Body of pancreas (tissue), 4 donors: ENCODE measurements around the gene SH2D5.

Experiments
- POLR2A ChIP-seq, 3 donors: fragments of 450-650 bp; IDR thresholded peaks; one replicate each; pipeline ENCODE4 v1.6.1; 2016; ENCODE audit warnings: antibody characterized with exemption in 3 of 3, mild to moderate bottlenecking in 2 of 3
- TF ChIP-seq, protein P1 (sequence below), 7 experiments: fragments of 450-650 bp in 4 of 7; fragments of 200-600 bp in 3 of 7; sonication (generic) in 3 of 7; IDR thresholded peaks; one replicate each; pipeline ENCODE4 v1.5.1; 2016 to 2019; ENCODE audit warnings: antibody characterized with exemption in 7 of 7

DNA sequence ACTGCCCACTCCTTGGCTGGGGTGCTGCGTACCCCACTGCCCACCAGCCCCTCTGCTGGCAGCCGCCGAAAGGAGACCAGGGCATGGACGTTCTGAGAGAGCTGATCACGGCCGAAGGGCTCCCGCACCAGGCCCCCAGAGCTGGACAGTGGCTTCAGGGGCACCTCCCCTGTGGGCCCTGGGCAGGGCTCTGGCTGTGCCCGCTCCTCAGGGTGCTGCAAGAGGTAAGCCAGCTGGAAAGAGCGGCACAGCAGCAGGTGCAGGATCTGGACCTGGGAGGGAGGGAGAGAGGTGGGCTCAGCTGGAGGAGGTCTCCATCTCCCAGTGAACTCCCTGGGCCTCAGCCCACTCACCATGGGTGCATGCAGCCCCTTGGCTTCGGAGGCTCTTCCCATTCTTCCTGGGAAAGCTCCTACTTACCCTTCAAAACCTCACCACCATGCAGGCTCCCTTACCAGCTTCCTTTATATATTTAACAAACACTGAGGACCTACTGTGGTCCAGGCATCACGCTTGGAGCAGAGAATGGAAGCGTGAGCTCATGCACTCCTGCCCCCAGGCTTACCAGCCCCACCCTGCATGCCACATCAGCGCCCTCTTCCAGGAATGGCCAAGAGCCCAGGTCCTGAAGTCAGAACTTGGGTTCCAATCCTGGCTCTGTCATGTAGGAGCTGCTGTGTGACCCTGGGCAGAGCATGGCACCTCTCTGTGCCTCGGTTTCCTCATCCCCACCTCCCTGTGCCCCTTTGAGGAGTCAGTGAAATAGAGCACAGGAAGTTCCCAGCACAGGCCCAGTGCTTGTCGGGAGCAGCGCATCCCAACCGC, 7.9 kb downstream of the SH2D5 start:
- TF ChIP-seq, protein P1, sequence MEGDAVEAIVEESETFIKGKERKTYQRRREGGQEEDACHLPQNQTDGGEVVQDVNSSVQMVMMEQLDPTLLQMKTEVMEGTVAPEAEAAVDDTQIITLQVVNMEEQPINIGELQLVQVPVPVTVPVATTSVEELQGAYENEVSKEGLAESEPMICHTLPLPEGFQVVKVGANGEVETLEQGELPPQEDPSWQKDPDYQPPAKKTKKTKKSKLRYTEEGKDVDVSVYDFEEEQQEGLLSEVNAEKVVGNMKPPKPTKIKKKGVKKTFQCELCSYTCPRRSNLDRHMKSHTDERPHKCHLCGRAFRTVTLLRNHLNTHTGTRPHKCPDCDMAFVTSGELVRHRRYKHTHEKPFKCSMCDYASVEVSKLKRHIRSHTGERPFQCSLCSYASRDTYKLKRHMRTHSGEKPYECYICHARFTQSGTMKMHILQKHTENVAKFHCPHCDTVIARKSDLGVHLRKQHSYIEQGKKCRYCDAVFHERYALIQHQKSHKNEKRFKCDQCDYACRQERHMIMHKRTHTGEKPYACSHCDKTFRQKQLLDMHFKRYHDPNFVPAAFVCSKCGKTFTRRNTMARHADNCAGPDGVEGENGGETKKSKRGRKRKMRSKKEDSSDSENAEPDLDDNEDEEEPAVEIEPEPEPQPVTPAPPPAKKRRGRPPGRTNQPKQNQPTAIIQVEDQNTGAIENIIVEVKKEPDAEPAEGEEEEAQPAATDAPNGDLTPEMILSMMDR (IDR thresholded peaks at IDR 0.05) = no peak
- no peak for TF ChIP-seq POLR2A (IDR thresholded peaks at IDR 0.05)
